ENCODE data around the gene CDK14.

DNA sequence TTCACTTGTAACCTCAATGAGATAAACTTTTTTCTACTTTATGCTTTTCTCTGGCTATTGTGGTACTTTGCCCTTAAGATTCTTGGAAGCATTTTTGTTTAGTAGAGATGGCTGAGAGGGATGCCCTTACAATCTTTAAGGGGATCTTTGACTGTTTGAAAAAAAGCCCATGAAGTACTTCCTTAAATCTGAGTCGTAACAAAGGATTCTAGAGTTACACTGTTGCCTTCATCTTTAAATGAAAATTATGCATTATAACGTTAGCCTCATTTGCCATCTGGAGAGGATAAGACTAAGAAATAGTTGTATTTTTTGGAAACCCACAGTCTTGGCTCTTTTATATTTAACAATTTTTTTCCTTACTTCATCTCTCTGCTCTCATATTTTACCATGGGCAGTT is 630.3 kb downstream of the CDK14 start:
- TF ChIP-seq, protein P1, sequence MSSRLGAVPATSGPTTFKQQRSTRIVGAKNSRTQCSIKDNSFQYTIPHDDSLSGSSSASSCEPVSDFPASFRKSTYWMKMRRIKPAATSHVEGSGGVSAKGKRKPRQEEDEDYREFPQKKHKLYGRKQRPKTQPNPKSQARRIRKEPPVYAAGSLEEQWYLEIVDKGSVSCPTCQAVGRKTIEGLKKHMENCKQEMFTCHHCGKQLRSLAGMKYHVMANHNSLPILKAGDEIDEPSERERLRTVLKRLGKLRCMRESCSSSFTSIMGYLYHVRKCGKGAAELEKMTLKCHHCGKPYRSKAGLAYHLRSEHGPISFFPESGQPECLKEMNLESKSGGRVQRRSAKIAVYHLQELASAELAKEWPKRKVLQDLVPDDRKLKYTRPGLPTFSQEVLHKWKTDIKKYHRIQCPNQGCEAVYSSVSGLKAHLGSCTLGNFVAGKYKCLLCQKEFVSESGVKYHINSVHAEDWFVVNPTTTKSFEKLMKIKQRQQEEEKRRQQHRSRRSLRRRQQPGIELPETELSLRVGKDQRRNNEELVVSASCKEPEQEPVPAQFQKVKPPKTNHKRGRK (CRISPR knock-in tag; IDR thresholded peaks at IDR 0.05; ENCODE audit: borderline replicate concordance) = no peak
- TF ChIP-seq, protein P2, sequence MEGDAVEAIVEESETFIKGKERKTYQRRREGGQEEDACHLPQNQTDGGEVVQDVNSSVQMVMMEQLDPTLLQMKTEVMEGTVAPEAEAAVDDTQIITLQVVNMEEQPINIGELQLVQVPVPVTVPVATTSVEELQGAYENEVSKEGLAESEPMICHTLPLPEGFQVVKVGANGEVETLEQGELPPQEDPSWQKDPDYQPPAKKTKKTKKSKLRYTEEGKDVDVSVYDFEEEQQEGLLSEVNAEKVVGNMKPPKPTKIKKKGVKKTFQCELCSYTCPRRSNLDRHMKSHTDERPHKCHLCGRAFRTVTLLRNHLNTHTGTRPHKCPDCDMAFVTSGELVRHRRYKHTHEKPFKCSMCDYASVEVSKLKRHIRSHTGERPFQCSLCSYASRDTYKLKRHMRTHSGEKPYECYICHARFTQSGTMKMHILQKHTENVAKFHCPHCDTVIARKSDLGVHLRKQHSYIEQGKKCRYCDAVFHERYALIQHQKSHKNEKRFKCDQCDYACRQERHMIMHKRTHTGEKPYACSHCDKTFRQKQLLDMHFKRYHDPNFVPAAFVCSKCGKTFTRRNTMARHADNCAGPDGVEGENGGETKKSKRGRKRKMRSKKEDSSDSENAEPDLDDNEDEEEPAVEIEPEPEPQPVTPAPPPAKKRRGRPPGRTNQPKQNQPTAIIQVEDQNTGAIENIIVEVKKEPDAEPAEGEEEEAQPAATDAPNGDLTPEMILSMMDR (IDR thresholded peaks at IDR 0.05) = no peak
- TF ChIP-seq RELA (CRISPR knock-in tag; IDR thresholded peaks at IDR 0.05; ENCODE audit: borderline replicate concordance) (no peak), NR2C2 (CRISPR knock-in tag; IDR thresholded peaks at IDR 0.05) (no peak), JUN (CRISPR knock-in tag; IDR thresholded peaks at IDR 0.05) (no peak), NFYB (CRISPR knock-in tag; conservative IDR thresholded peaks at IDR 0.05; ENCODE audit: low read depth) (no peak), CREB1 (CRISPR knock-in tag; IDR thresholded peaks at IDR 0.05) (no peak), ZBTB21 (CRISPR knock-in tag; IDR thresholded peaks at IDR 0.05; ENCODE audit: borderline replicate concordance) (no peak)
- TF ChIP-seq, protein P3, sequence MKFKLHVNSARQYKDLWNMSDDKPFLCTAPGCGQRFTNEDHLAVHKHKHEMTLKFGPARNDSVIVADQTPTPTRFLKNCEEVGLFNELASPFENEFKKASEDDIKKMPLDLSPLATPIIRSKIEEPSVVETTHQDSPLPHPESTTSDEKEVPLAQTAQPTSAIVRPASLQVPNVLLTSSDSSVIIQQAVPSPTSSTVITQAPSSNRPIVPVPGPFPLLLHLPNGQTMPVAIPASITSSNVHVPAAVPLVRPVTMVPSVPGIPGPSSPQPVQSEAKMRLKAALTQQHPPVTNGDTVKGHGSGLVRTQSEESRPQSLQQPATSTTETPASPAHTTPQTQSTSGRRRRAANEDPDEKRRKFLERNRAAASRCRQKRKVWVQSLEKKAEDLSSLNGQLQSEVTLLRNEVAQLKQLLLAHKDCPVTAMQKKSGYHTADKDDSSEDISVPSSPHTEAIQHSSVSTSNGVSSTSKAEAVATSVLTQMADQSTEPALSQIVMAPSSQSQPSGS (CRISPR knock-in tag; IDR thresholded peaks at IDR 0.05; ENCODE audit: borderline replicate concordance, low read depth) = no peak
- TF ChIP-seq, protein P4, sequence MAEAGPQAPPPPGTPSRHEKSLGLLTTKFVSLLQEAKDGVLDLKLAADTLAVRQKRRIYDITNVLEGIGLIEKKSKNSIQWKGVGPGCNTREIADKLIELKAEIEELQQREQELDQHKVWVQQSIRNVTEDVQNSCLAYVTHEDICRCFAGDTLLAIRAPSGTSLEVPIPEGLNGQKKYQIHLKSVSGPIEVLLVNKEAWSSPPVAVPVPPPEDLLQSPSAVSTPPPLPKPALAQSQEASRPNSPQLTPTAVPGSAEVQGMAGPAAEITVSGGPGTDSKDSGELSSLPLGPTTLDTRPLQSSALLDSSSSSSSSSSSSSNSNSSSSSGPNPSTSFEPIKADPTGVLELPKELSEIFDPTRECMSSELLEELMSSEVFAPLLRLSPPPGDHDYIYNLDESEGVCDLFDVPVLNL (CRISPR knock-in tag; IDR thresholded peaks at IDR 0.05; ENCODE audit: borderline replicate concordance, low read depth) = no peak
- TF ChIP-seq, protein P5, sequence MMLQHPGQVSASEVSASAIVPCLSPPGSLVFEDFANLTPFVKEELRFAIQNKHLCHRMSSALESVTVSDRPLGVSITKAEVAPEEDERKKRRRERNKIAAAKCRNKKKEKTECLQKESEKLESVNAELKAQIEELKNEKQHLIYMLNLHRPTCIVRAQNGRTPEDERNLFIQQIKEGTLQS (CRISPR knock-in tag; conservative IDR thresholded peaks at IDR 0.05) = no peak
- TF ChIP-seq, protein P6, sequence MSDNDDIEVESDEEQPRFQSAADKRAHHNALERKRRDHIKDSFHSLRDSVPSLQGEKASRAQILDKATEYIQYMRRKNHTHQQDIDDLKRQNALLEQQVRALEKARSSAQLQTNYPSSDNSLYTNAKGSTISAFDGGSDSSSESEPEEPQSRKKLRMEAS (CRISPR knock-in tag; IDR thresholded peaks at IDR 0.05) = no peak
